ENCODE measurements around the gene RHOF. TPM values are rescaled to one million over a fixed set of nuclear protein-coding genes. Genes with fewer than 3 reads are reported as not detected.

RHOF gene
- total RNA-seq, 1 donor from 2014 or later = 9.6 TPM

GRCh38 chr12:121809712-121810116 lies 16.2 kb upstream of the RHOF start:
- Mint-ChIP-seq H3K27ac (ENCODE audit: unreplicated experiment) (no peak overlapping the region), H3K36me3 (ENCODE audit: low read depth) (peaks cover 8% of the 10 kb centered on the region), H3K4me3 (ENCODE audit: unreplicated experiment) (no peak overlapping the region), H3K27me3 (ENCODE audit: low read depth) (no peaks in the 10 kb centered on the region), H3K9me3 (ENCODE audit: low read depth) (no peaks in the 10 kb centered on the region), H3K4me1 (ENCODE audit: low read depth) (peaks cover 46% of the 10 kb centered on the region)
- no peak for TF ChIP-seq CTCF (IDR thresholded peaks at IDR 0.05)
- no peak for DNase-seq (ENCODE audit: low spot score)

GRCh38 chr12:121808623-121809022 lies 15.1 kb upstream of the RHOF start:
- Mint-ChIP-seq H3K27ac (ENCODE audit: unreplicated experiment) (no peak overlapping the region), H3K36me3 (ENCODE audit: low read depth) (peaks cover 8% of the 10 kb centered on the region), H3K4me3 (ENCODE audit: unreplicated experiment) (no peak overlapping the region), H3K9me3 (ENCODE audit: low read depth) (no peaks in the 10 kb centered on the region), H3K4me1 (ENCODE audit: low read depth) (peaks cover 44% of the 10 kb centered on the region), H3K27me3 (ENCODE audit: low read depth) (no peaks in the 10 kb centered on the region)
- no peak for TF ChIP-seq CTCF (IDR thresholded peaks at IDR 0.05)
- no peak for DNase-seq (ENCODE audit: low spot score)

GRCh38 chr12:121807642-121808347 lies 14.3 kb upstream of the RHOF start:
- Mint-ChIP-seq H3K9me3 (ENCODE audit: low read depth) (no peaks in the 10 kb centered on the region), H3K27me3 (ENCODE audit: low read depth) (no peaks in the 10 kb centered on the region), H3K36me3 (ENCODE audit: low read depth) (peaks cover 8% of the 10 kb centered on the region), H3K4me1 (ENCODE audit: low read depth) (peaks cover 36% of the 10 kb centered on the region), H3K4me3 (ENCODE audit: unreplicated experiment) (no peak overlapping the region), H3K27ac (ENCODE audit: unreplicated experiment) (no peak overlapping the region)
- no peak for DNase-seq (ENCODE audit: low spot score)
- TF ChIP-seq CTCF (IDR thresholded peaks at IDR 0.05) = no peak

- Mint-ChIP-seq H3K36me3 (ENCODE audit: low read depth) (peaks cover 8% of the 10 kb centered on the region), H3K4me3 (ENCODE audit: unreplicated experiment) (peak overlapping the region; percentile 93), H3K27ac (ENCODE audit: unreplicated experiment) (peak overlapping the region; percentile 85), H3K9me3 (ENCODE audit: low read depth) (no peaks in the 10 kb centered on the region), H3K27me3 (ENCODE audit: low read depth) (no peaks in the 10 kb centered on the region), H3K4me1 (ENCODE audit: low read depth) (peaks cover 31% of the 10 kb centered on the region)
- TF ChIP-seq CTCF (IDR thresholded peaks at IDR 0.05) = no peak
- DNase-seq (ENCODE audit: low spot score) = no peak
Measured at GRCh38 chr12:121806546-121807423, 13.3 kb upstream of the RHOF start.

- no peak for DNase-seq (ENCODE audit: low spot score)
- H3K4me3 Mint-ChIP-seq (ENCODE audit: unreplicated experiment) = peak overlapping the region; percentile 93
- H3K4me1 Mint-ChIP-seq (ENCODE audit: low read depth) = peaks cover 27% of the 10 kb centered on the region
Measured at GRCh38 chr12:121806009-121806545, 12.6 kb upstream of the RHOF start.

More at GRCh38 chr12:121806009-121806545, 12.6 kb upstream of the RHOF start:
- Mint-ChIP-seq H3K9me3 (ENCODE audit: low read depth) (no peaks in the 10 kb centered on the region), H3K27ac (ENCODE audit: unreplicated experiment) (peak overlapping the region; percentile 85), H3K27me3 (ENCODE audit: low read depth) (no peaks in the 10 kb centered on the region), H3K36me3 (ENCODE audit: low read depth) (peaks cover 11% of the 10 kb centered on the region)
- no peak for TF ChIP-seq CTCF (IDR thresholded peaks at IDR 0.05)
